Uterus (tissue), 2 donors: ENCODE measurements around the gene NT5C3B.

Source experiments
- CTCF ChIP-seq, 4 experiments: fragments of 200-600 bp in 2 of 4; fragments of 450-650 bp in 2 of 4; sonication (generic) in 2 of 4; IDR thresholded peaks; one replicate each; pipeline ENCODE4 v1.5.1; 2016 to 2019; ENCODE audit warnings: antibody characterized with exemption in 4 of 4, mild to moderate bottlenecking in 2 of 4, moderate library complexity in 1 of 4
- POLR2A ChIP-seq, 2 donors: fragments of 450-650 bp; IDR thresholded peaks; one replicate each; pipeline ENCODE4 v1.6.1; 2016; ENCODE audit warnings: antibody characterized with exemption in 2 of 2, mild to moderate bottlenecking in 1 of 2, moderate library complexity in 1 of 2

DNA sequence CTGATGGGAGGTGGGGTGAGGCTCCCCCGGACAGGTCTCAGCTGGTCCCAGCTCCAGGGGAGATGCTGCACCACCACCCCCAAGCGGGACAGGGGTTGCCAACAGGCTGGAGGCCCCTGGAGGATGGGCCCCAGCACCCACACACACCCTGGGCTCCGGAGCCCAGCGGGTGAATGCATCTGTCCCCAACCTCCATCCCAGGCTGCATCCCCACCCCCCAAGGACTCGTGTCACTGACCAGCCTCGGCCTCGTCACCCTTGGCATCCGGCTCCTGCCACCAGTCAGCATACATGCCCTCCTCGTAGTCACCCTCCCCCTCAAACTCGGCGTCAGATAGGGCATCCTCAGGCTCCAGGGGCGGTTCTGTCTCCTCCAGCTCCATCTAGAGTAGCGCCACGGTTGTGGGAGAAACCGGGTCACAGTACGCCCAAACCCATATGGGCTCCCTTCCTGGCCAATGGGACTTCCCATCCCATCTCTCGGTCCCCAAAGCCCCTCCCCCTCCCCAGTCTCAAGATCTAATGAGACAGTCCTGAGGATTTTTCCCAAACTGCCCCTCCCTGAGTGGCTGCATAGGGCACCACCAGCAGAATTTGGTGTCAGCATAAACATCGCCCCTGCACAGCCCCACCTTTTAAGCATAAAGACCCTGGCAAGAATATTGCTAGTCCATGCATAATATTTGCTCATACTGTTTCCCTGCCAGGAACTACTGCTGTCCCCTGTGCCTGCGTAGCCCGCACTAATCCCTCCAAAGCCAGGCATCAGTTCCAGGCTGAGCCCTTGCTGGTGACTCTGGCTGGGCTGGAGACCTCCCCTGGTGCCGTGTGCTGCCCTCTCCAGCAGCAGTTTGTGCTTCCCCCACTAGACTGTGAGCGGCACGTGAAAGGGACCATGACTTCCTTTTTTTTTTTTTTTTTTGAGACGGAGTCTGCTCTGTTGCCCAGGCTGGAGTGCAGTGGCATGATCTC lies 32.7 kb downstream of the NT5C3B start:
- TF ChIP-seq CTCF (IDR thresholded peaks at IDR 0.05) (no peak), POLR2A (IDR thresholded peaks at IDR 0.05) (no peak)
